ENCODE results near the gene ZNF474.

The ZNF474 gene

DNA sequence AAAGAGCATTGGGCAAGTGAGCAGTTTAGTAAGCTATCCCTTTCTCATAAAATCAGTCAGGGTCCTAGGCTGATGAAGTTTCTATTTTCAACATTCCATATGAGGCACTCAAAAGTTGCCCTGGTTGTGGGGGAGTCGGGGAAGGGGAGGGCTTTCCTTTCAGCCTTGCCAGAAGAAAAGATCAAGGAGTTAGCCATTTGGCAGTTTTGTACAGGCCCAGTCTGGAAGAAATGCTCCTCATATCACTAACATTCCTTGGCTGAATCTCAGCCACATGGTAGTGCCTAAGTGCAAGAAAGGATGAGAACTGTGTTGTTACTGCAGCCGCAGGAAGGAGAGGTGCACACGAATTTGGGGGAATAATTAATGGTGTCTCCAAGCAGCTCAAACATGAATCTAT is 60.8 kb downstream of the ZNF474 start:
- Mint-ChIP-seq H3K9me3 (no peaks in the 10 kb centered on the region), H3K27ac (no peak overlapping the region), H3K27me3 (peaks cover 21% of the 10 kb centered on the region), H3K36me3 (no peaks in the 10 kb centered on the region), H3K4me1 (no peaks in the 10 kb centered on the region), H3K4me3 (no peak overlapping the region)
- DNase-seq (ENCODE audit: low spot score in 2 of 2) (no peak), ATAC-seq (ENCODE audit: low read depth) (no peak)

DNA sequence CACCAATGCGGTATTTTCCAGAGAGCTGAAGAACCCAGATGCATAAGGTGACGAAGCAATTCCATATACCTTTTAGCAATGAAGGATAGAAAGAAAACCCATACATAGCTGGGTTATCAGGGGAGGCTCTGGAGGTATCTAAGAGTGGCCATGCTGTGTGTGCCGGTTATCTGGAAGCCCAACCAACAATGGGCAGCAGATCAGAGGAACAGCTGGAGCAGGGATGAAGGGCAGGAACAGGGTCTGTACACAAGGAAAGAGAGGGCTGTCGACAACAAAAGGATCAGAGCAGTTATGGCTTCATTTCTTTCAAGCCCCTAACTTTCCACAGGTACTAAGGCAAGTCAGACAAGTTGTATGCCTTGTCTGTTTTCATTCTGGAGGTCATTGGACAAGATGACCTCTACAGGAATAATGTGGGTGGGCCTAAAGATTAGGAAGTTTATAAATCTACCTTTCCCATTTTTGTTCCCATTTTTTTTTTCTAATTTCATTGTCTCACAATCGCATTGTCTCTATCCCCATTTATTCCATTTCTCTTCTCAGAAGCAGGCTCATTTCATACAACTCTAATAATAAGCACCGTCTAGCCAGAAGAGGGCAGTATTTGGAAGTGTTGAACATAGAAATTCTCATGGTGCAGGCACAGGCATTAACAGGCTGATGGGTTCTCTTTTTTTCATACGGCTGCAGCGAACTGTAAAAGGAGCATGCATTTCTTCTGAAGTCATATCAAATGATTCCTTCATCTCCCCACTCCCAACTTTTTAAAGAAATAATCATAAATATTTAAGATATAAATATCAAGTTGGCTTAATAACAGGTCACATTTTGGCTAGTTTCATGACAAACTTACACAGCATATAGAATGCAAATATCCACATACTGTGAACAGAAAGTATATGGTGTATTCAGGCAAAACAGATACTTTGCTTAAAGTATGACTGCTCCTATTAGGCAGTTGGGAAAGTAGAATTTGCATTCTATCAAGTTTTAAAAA is 63.5 kb downstream of the ZNF474 start:
- DNase-seq (ENCODE audit: low spot score in 2 of 2) (no peak), ATAC-seq (ENCODE audit: low read depth) (peak; percentile 26)
- H3K27ac Mint-ChIP-seq = no peak overlapping the region
- H3K36me3 Mint-ChIP-seq = no peaks in the 10 kb centered on the region
- peaks cover 17% of the 10 kb centered on the region for H3K27me3 Mint-ChIP-seq
- H3K4me3 Mint-ChIP-seq = no peak overlapping the region
- H3K9me3 Mint-ChIP-seq = no peaks in the 10 kb centered on the region
- H3K4me1 Mint-ChIP-seq = no peaks in the 10 kb centered on the region

DNA sequence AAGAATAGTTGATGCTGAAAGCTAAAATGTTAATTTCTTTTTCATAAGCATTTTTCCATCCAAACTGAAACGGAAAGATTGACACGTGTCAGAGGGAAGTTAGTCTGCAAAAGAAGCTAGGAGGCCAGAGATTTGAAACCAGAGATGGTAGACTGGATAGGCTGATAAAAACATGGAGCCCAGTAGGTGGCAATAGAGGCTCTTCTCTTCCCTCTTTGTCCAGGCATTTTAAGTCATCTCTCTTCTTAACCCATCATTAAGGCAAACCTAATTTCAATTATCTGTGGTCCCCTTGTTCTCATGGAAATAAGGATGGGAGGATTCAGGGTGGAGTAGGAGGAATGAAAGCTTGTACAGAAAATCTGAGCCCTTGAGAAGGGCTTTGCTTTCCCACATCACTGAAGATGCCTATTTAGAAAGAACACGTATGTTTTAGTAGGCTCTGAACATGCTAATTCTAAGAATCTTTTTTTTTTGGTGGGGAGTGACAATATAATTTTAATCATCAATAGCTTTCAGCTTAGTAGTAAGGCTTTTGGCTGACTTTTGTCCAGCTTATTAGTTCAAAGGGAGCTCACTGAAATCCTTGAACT is 66.6 kb downstream of the ZNF474 start:
- Mint-ChIP-seq H3K4me1 (no peaks in the 10 kb centered on the region), H3K27ac (no peak overlapping the region), H3K4me3 (no peak overlapping the region), H3K9me3 (no peaks in the 10 kb centered on the region), H3K27me3 (peaks cover 14% of the 10 kb centered on the region), H3K36me3 (no peaks in the 10 kb centered on the region)
- no peak for DNase-seq (ENCODE audit: low spot score in 2 of 2)
- no peak for ATAC-seq (ENCODE audit: low read depth)

GRCh38 chr5:122199146-122199545 is 69.8 kb downstream of the ZNF474 start:
- H3K4me1 Mint-ChIP-seq = no peaks in the 10 kb centered on the region
- H3K27me3 Mint-ChIP-seq = peaks cover 2% of the 10 kb centered on the region
- no peak overlapping the region for H3K27ac Mint-ChIP-seq
- H3K36me3 Mint-ChIP-seq = no peaks in the 10 kb centered on the region
- ATAC-seq (ENCODE audit: low read depth) = no peak
- no peak for DNase-seq (ENCODE audit: low spot score in 2 of 2)
- H3K4me3 Mint-ChIP-seq = no peak overlapping the region
- no peaks in the 10 kb centered on the region for H3K9me3 Mint-ChIP-seq

DNA sequence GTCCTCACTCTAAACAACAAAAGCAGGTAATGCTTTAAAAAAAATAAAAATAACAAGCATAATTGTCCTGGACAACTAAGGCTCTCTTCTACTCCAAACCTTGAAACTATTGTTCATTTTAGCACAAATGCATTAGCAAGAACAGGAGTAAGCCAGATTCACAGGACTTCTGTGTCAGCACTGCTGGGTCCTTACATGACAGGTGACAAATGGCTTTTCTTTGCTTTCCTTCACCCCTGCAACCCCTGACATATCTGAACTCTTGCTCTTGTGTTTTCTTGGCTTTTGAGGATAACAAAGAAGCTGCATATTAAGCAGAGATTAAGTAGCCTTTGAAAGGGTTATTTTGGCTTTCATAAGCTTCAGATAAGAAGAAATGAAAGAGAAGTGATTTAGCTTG is 71.1 kb downstream of the ZNF474 start:
- ATAC-seq (ENCODE audit: low read depth) (no peak), DNase-seq (ENCODE audit: low spot score in 2 of 2) (no peak)
- Mint-ChIP-seq H3K27ac (no peak overlapping the region), H3K36me3 (no peaks in the 10 kb centered on the region), H3K4me1 (no peaks in the 10 kb centered on the region), H3K9me3 (no peaks in the 10 kb centered on the region), H3K27me3 (peaks cover 2% of the 10 kb centered on the region), H3K4me3 (no peak overlapping the region)

DNA sequence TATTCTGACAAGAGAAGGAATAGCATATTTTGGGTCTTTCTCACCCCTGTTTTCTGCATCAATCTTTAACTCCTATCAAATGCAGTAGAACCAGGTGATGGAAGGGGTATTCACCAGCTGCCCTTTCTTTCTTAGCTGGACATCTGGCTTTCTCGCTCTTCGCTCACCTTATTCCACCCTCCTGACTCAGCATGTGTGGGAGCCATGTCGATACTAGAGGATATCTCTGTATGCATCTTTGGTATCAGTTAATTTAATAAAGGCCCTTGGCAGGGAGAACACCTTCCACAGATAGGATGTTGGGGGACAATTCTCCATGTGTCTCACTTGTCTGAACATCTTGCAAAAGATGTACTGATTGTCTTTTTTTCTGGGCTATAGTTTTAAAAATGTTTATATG is 71.5 kb downstream of the ZNF474 start:
- H3K4me3 Mint-ChIP-seq = no peak overlapping the region
- no peaks in the 10 kb centered on the region for H3K4me1 Mint-ChIP-seq
- ATAC-seq (ENCODE audit: low read depth) (no peak), DNase-seq (ENCODE audit: low spot score in 2 of 2) (no peak)
- H3K27me3 Mint-ChIP-seq = peaks cover 3% of the 10 kb centered on the region
- no peaks in the 10 kb centered on the region for H3K36me3 Mint-ChIP-seq
- H3K27ac Mint-ChIP-seq = no peak overlapping the region
- H3K9me3 Mint-ChIP-seq = peaks cover 2% of the 10 kb centered on the region

- no peak for ATAC-seq (ENCODE audit: low read depth)
- H3K27ac Mint-ChIP-seq = no peak overlapping the region
- no peak overlapping the region for H3K4me3 Mint-ChIP-seq
- H3K27me3 Mint-ChIP-seq = peaks cover 3% of the 10 kb centered on the region
- no peak for DNase-seq (ENCODE audit: low spot score in 2 of 2)
- peaks cover 2% of the 10 kb centered on the region for H3K9me3 Mint-ChIP-seq
- no peaks in the 10 kb centered on the region for H3K4me1 Mint-ChIP-seq
- H3K36me3 Mint-ChIP-seq = no peaks in the 10 kb centered on the region
These were observed 72.0 kb downstream of the ZNF474 start for GRCh38 chr5:122201365-122201764.

DNA sequence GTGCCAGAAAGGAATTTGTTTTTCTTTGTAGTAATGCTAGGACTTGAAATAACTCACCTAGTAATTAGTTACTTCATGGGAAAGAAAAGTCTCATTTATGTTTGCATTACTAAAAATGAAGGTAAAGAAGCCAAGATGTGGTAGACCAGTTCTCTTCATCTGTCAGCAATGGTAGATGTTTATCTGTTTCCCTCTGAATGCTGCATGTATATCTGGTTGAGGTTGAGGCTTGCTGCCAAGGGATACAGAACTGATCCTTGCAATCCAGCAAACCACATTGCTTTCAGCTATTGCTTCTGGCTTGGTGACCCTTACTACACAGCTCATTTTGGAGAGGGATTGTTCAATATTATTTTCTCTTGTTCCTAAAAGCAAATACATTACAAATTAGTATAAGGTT is 73.6 kb downstream of the ZNF474 start:
- Mint-ChIP-seq H3K4me3 (no peak overlapping the region), H3K27ac (no peak overlapping the region), H3K27me3 (peaks cover 3% of the 10 kb centered on the region), H3K4me1 (no peaks in the 10 kb centered on the region), H3K36me3 (no peaks in the 10 kb centered on the region), H3K9me3 (peaks cover 2% of the 10 kb centered on the region)
- ATAC-seq (ENCODE audit: low read depth) (no peak), DNase-seq (ENCODE audit: low spot score in 2 of 2) (no peak)

Measured in memory B cell (primary cell).